SH-SY5Y (cell line): ENCODE data around the gene PFKFB2.

Source experiments
- GATA2 ChIP-seq: IDR thresholded peaks from 2 replicates; pipeline ENCODE4 v1.6.1; 2011; ENCODE audit warnings: mild to moderate bottlenecking, low read depth, low read length
- GATA3 ChIP-seq: IDR thresholded peaks from 2 replicates; pipeline ENCODE4 v1.6.1; 2011; ENCODE audit warnings: low read depth, mild to moderate bottlenecking, low read length, moderate library complexity

- TF ChIP-seq GATA3 = no peak
- no peak for TF ChIP-seq GATA2
These were observed 35.9 kb downstream of the PFKFB2 start, which contains the start of gene C4BPB for GRCh38 chr1:207088701-207089626.
